Measurements from ENCODE around the gene KCNK4.

The KCNK4 gene

DNA sequence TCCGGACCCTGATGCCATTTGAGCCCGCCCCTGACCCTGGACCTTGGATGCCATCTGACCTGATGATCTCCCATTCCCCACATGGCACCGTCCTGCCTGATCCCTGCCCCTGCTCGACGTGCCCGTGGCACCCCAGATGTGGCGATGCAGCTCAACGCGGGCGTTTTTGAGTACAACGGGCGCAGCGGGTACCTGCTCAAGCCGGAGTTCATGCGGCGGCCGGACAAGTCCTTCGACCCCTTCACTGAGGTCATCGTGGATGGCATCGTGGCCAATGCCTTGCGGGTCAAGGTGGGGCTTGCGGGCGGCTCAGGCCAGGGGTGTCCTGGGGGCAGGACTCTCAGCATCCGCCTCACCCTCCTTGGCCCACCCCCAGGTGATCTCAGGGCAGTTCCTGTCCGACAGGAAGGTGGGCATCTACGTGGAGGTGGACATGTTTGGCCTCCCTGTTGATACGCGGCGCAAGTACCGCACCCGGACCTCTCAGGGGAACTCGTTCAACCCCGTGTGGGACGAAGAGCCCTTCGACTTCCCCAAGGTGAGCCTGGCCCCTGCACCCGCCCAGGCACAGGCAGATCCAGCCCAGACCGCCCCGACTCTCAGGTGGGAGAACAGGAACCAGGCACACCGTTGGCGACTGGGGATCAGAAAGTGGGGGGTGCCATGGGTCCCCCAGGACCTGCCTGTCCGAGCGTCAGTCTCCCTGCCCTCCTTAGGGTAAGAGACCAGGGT lies 28.7 kb upstream of the KCNK4 start:
- no peak overlapping the region for H3K4me3 Mint-ChIP-seq
- DNase-seq (no peak), ATAC-seq (no peak)
- no peak overlapping the region for H3K27ac Mint-ChIP-seq
- H3K9me3 Mint-ChIP-seq: no peaks in the 10 kb centered on the region
- H3K27me3 Mint-ChIP-seq: no peaks in the 10 kb centered on the region
- peaks cover 15% of the 10 kb centered on the region for H3K4me1 Mint-ChIP-seq

DNA sequence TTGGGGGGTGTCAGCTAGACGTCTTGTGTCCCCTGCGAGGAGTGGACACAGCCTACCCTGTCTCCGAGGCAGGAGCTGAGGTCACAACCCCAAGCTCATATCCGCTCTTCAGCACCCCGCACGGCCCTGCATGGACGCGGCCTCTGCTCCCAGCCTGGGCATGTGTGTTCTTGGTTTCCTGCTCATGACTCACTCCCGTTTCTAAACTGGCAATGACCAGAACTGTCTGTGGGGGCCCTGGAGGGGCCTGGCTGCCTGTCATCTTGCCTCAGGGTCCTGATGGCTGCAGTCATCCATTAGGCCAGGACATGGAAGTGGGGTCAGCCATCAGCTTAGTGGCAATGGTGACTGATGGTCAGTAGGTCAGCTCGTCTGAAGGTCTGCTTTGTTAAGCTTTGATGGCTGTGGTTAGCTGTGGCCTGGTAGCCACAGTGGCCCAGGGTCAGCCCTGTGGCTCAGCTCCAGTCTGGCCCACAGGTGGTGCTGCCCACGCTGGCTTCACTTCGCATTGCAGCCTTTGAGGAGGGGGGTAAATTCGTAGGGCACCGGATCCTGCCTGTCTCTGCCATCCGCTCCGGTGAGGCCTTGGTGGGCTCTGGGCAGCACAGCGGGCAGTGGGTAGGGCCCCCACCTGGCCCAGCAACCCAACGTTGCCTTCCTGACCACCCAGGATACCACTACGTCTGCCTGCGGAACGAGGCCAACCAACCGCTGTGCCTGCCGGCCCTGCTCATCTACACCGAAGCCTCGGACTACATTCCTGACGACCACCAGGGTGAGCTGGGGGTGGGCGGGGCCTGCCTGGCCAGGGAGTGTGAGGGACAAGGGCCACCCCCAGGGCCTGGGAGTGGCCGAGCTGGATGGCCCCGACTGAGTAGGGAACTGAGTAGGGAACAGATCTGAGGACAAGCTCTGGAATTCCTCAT lies 27.8 kb upstream of the KCNK4 start:
- no peak overlapping the region for H3K27ac Mint-ChIP-seq
- DNase-seq (no peak), ATAC-seq (no peak)
- no peak overlapping the region for H3K4me3 Mint-ChIP-seq
- H3K4me1 Mint-ChIP-seq: peaks cover 23% of the 10 kb centered on the region
- no peaks in the 10 kb centered on the region for H3K27me3 Mint-ChIP-seq
- H3K9me3 Mint-ChIP-seq: no peaks in the 10 kb centered on the region

DNA sequence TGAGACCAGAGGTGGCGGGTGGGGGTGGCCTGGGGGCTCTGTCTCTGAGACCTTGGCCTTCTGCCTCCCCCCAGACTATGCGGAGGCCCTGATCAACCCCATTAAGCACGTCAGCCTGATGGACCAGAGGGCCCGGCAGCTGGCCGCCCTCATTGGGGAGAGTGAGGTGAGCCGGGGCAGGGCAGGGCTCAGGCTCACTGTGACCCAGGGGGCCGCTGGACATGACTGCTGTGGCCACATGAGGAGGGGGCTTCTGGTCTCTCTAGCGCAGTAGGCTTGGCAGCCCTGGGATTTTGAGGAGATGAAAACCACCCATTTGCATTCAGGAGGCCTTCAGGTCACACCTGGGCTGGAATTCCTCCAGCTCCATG lies 27.2 kb upstream of the KCNK4 start:
- no peaks in the 10 kb centered on the region for H3K27me3 Mint-ChIP-seq
- no peaks in the 10 kb centered on the region for H3K9me3 Mint-ChIP-seq
- no peak overlapping the region for H3K27ac Mint-ChIP-seq
- H3K4me3 Mint-ChIP-seq: no peak overlapping the region
- DNase-seq: no peak
- H3K4me1 Mint-ChIP-seq: peaks cover 29% of the 10 kb centered on the region
- no peak for ATAC-seq

DNA sequence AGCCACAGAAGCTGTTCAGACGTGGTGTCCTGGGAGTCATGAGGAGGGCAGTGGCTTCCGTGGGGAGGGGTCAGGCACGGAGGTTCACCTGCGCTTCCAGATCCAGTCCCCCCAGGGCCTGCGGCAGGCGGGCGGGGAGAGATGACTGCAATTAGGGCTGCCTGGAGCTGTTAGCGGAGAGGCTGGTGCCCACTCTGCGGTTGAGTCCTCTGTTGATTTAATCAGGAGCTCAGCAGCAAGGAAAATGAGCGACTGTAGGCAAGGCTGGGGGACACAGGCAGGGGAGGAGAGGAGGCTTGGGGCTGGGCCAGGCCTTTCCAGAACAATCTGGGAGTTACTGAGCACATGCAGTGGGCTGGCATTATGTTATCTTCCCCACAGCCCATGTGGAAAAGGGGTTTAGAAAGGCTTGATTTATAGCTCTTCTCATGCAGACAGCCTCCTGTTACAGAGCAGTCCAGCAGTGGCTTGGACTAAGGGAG lies 26.7 kb upstream of the KCNK4 start:
- ATAC-seq (no peak), DNase-seq (no peak)
- Mint-ChIP-seq H3K27me3 (no peaks in the 10 kb centered on the region), H3K4me3 (no peak overlapping the region), H3K4me1 (peaks cover 30% of the 10 kb centered on the region), H3K27ac (no peak overlapping the region), H3K9me3 (no peaks in the 10 kb centered on the region)

DNA sequence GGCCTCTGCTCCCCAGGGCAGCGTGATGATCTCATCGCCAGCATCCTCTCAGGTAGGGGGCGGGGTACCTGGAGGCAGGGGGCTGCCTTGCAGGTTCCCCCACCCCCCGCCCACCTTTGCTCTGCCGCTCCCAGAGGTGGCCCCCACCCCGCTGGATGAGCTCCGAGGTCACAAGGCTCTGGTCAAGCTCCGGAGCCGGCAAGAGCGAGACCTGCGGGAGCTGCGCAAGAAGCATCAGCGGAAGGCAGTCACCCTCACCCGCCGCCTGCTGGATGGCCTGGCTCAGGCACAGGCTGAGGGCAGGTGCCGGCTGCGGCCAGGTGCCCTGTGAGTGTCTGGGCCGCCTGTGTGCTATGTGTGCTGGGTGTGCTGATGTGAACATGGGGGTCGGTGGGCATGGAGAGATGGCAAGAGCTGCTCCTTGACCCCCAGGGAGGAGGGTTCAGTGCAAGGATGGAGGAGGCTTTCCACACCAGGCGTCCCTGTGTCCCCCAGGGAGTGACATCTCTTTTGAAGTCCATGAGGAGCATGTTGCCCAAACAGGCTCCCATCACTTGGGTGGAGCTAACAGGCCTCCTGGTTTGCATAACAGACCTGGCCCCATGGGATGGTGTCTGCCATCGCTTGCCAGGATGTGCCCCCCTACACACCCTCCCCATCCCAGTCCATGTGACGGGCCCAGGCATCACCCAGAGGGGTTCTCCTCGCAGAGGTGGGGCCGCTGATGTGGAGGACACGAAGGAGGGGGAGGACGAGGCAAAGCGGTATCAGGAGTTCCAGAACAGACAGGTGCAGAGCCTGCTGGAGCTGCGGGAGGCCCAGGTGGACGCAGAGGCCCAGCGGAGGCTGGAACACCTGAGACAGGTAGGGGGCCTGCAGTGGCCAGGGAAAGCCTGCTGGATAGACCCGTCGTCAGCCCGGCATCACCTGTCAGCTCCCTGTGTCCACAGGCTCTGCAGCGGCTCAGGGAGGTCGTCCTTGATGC lies 25.6 kb upstream of the KCNK4 start:
- Mint-ChIP-seq H3K4me3 (no peak overlapping the region), H3K4me1 (peaks cover 24% of the 10 kb centered on the region), H3K9me3 (no peaks in the 10 kb centered on the region), H3K27ac (no peak overlapping the region), H3K27me3 (no peaks in the 10 kb centered on the region)
- ATAC-seq (no peak), DNase-seq (no peak)

DNA sequence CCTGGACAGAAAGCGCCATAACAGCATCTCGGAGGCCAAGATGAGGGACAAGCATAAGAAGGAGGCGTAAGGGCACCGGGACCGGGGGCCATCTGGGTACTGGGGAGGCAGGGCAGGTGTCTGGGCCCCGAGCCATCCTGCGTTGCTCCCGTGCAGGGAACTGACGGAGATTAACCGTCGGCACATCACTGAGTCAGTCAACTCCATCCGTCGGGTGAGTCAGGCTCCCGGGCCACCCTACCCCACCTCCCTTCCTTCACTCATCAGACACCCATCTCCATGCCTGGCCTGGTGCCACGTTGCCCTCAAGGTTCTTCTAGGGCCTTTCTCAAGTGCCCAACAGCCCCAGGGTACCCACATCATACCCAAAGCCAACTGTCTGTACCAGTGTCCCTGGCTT lies 24.8 kb upstream of the KCNK4 start:
- no peak overlapping the region for H3K4me3 Mint-ChIP-seq
- H3K27ac Mint-ChIP-seq: no peak overlapping the region
- peaks cover 26% of the 10 kb centered on the region for H3K4me1 Mint-ChIP-seq
- no peaks in the 10 kb centered on the region for H3K9me3 Mint-ChIP-seq
- no peak for ATAC-seq
- H3K27me3 Mint-ChIP-seq: no peaks in the 10 kb centered on the region
- no peak for DNase-seq

DNA sequence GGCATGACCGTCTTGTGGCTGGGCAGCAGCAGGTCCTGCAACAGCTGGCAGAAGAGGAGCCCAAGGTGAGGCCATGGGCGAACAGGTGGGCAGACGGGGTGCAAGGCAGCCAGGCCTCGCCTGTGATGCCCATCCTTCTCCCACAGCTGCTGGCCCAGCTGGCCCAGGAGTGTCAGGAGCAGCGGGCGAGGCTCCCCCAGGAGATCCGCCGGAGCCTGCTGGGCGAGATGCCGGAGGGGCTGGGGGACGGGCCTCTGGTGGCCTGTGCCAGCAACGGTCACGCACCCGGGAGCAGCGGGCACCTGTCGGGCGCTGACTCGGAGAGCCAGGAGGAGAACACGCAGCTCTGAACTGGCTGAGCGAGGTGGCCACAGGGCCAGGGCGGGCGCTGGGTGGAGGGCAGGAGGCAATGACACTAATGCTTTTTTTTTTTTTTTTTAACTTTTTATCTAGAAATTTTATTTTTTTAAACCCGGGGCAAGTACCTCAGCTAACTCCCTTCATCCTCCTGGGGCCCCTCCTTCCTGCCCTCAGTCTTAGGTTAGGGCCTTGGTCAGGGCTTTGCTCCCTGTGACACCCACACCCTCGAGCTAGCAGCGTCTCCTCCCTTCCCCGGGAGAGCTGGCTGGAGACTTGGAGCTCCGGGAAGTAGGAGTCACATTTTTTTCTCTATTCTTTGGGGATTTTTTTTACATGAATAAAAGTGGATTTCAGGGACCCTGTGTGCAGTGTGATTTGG lies 23.7 kb upstream of the KCNK4 start:
- ATAC-seq (no peak), DNase-seq (no peak)
- H3K27ac Mint-ChIP-seq: peak overlapping the region in 1 of 2 donors; percentile 67
- H3K4me3 Mint-ChIP-seq: peak overlapping the region; percentile 94 to 99
- H3K27me3 Mint-ChIP-seq: no peaks in the 10 kb centered on the region
- H3K9me3 Mint-ChIP-seq: no peaks in the 10 kb centered on the region
- H3K4me1 Mint-ChIP-seq: peaks cover 35% of the 10 kb centered on the region

DNA sequence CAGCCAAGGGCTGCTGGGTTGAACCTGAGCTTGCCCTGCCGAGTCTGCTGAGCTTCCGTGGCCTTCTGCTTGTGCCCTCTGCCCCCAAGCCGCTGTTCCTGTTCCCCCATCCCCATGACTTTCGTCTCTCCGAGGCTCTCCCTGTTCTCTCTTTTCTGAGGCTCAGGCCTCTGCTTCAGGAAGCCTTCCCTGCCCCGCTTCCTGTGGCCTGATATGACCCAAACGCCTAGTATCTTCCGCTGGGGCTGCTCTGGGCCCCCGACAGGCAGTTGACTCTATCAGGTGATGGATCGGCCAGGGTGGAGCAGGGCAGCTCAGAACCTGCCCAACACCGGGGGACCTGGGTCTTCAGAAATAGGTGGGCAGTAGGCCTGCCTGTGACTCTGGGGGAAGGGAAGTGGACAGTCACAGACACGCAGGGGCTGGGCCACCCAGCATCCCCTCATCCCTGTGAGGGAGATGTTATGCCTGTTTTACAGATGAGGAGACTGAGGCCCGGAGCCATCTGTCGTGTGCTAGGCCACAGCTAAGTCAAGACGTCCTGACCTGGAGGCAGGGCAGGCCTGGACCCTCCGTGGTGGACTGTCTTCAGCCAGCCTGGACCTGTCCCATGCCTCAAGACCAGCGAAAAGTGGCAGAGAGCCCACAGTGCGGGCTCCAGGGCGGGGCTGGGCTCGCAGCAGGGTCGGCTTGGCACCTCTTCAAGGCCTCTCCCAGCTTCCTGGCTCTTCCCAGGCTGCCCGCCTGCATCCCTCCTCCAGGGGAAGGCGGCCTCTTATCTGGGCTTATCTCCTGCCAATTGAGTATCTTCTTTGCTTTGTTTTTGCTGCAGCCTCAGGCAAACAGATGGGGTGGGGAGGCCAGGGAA lies 22.8 kb upstream of the KCNK4 start:
- Mint-ChIP-seq H3K27ac (peak overlapping the region; percentile 98 to 99), H3K4me3 (peak overlapping the region; percentile 94 to 99), H3K9me3 (no peaks in the 10 kb centered on the region), H3K27me3 (no peaks in the 10 kb centered on the region), H3K4me1 (peaks cover 37% of the 10 kb centered on the region)
- peak in 1 of 2 donors; percentile 19 for DNase-seq
- no peak for ATAC-seq

DNA sequence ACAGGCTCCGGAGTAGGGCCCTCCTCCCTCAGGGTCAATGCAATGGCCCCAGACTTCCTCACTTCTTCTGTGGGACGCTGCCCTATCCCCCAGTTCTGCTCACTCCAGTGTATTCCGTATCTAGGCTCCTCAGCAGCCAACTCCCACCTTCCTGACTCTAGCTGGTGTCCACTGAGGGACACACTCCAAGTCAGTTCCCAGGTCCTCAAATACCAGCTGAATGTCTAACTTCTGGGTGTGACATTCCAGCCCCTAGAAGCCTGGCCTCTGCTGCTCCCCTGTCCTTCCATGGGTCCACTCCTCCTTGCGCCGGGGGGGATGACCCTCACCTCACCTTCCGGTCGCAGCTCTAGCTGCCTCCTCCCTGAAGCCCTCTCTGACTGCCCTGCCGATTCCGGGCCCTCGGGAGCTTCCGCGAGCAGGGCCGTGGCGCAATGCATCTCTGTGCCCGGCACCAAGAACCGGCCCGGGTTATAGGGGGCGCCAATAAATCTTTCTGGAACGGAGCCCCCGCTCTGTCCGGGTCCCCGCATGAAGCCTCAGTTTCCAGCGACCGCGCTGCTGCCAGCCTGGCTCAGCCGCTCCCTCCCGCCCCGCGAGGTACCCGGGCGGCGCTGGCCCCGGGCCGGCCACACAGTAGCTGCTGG lies 22.1 kb upstream of the KCNK4 start:
- Mint-ChIP-seq H3K27ac (peak overlapping the region; percentile 98 to 99), H3K27me3 (no peaks in the 10 kb centered on the region), H3K4me1 (peaks cover 37% of the 10 kb centered on the region), H3K9me3 (no peaks in the 10 kb centered on the region), H3K4me3 (peak overlapping the region; percentile 94 to 99)
- ATAC-seq (peak; percentile 44), DNase-seq (peak; percentile 35 to 65)

DNA sequence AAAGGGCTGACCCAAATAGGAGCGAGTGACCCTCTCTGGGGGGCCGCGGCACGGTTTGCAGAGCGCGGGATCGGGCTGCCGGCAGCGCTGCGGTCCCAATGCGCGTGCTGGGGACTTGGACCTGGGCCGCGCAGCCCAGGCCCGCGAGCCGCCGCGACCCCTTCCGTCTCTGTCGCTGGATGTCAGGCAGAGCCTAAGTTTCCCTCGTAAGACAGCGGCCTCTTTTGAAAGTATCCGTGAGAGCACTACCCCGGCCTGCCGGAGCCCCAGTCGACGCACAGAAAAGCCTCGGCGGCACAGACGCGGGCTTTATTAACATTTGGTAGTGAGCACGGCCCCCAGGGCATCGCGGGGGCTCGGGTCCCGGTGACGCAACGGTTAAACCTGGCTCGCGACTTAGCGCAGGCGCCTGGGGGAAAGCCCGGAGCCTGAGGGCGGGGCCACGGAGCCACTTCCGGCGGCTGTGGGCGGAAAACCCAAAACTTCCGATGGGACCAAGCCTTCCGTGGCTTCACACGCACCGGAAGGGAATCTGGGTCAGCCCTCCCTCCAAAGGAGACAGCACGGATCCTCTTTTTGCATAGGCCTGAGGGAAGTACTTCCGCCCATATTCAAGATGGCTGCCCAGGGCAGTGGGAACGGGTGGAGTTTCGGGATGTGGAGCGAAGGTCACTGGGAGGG lies 21.4 kb upstream of the KCNK4 start:
- Mint-ChIP-seq H3K4me1 (peaks cover 37% of the 10 kb centered on the region), H3K4me3 (peak overlapping the region; percentile 94 to 99), H3K27me3 (no peaks in the 10 kb centered on the region), H3K9me3 (no peaks in the 10 kb centered on the region), H3K27ac (peak overlapping the region; percentile 98 to 99)
- ATAC-seq (peak; percentile 80), DNase-seq (peak; percentile 97 to 98)

DNA sequence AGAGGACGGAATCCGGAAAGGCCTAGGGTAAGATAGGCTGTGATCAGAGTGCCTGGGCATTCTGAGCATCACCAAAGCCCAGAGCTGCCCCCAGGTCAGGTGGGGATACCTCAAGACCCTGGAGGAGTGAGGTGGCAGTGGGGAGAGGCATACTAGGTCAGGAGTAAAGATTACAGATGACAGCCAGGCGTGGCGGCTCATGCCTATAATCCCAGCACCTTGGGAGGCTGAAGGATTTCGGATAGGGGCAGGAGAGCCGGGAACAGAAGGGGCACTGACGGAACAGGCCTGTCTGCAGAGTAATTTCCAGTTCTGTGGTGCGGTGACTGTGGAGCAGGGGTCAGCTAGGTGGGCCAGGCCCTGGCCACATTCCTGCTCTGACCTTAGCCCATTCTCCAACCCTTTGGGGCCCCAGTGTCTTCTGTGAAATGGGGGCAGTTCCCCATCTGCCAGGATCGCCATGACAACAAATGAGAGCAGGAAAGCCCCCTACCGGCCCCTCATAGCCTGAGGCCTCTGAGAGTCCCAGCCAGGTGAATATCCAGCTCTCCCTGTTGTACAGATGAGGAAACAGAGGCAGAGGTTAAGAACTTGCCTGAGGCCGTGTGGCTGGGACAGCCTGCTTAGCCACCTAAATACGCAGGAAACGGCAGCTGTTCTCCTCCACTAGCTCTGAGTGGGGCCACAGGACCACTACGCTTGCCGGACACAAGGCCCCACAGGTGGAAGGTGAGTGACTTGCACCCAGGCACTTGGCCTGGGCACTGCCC lies 15.9 kb upstream of the KCNK4 start:
- H3K27me3 Mint-ChIP-seq: no peaks in the 10 kb centered on the region
- peaks cover 16% of the 10 kb centered on the region for H3K4me1 Mint-ChIP-seq
- no peak for ATAC-seq
- no peak for DNase-seq
- H3K9me3 Mint-ChIP-seq: no peaks in the 10 kb centered on the region
- no peak overlapping the region for H3K4me3 Mint-ChIP-seq
- no peak overlapping the region for H3K27ac Mint-ChIP-seq

DNA sequence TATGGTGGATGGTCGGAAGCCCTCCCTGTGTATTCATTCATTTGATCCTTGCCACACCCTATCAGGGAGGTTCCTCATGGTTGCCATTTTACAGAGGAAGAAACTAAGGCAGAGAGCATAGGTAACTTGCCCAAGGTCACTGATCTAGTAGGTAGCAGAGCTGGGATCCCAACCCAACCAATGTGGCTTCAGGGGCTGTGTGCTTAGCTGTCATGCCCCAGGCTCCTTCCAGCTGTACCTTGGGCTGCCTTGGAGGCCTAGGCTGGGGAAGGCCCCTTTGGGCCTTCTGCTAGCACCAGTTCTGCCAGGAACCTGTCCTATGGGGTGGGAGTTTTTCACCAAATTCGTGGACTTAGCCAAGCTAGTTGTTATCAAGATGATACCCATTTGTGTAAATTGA lies 15.3 kb upstream of the KCNK4 start:
- no peaks in the 10 kb centered on the region for H3K27me3 Mint-ChIP-seq
- no peak overlapping the region for H3K27ac Mint-ChIP-seq
- H3K4me3 Mint-ChIP-seq: no peak overlapping the region
- H3K4me1 Mint-ChIP-seq: peaks cover 11% of the 10 kb centered on the region
- DNase-seq (no peak), ATAC-seq (no peak)
- no peaks in the 10 kb centered on the region for H3K9me3 Mint-ChIP-seq
